MCF 10A (cell line): ENCODE data around the gene DAPK2. TPM values are rescaled to one million over a fixed set of nuclear protein-coding genes. Genes with fewer than 3 reads are reported as not detected.

Experiments
- BruUV-seq: library from RNA; stranded (reverse); fragments of 400-500 nt; replicated peaks from 2 replicates; lab custom pipeline; 2021; lab: Mats Ljungman, UMichigan
- CTCF ChIA-PET: fragments of 300-600 bp; sonication (Branson Sonifier 250); formaldehyde crosslinking; extraction: SDS; loops from one replicate; lab custom pipeline; 2021; ENCODE audit warnings: antibody characterized with exemption, inconsistent platforms; lab: Yijun Ruan, JAX
- POLR2A ChIA-PET: fragments of 300-600, 350-650 bp; sonication (Branson Sonifier 250); formaldehyde crosslinking; extraction: SDS; loops from one replicate; lab custom pipeline; 2020; ENCODE audit warnings: antibody characterized with exemption, inconsistent platforms; lab: Yijun Ruan, JAX
- DNase-seq: peaks from one replicate; pipeline ENCODE4 v3.0.0-alpha.2; 2018; ENCODE audit not compliant: unreplicated experiment
- H3K27ac Mint-ChIP-seq: one replicate; pipeline ENCODE4 v1.8.0; 2022; ENCODE audit warnings: mild to moderate bottlenecking, low read depth, mixed read lengths; ENCODE audit not compliant: unreplicated experiment
- H3K27me3 Mint-ChIP-seq: one replicate; pipeline ENCODE4 v1.8.0; 2022; ENCODE audit warnings: mixed read lengths; ENCODE audit not compliant: insufficient read depth, unreplicated experiment
- H3K36me3 Mint-ChIP-seq: one replicate; pipeline ENCODE4 v1.8.0; 2022; ENCODE audit warnings: mild to moderate bottlenecking, moderate library complexity, mixed read lengths; ENCODE audit not compliant: insufficient read depth, unreplicated experiment
- H3K4me1 Mint-ChIP-seq: one replicate; pipeline ENCODE4 v1.8.0; 2022; ENCODE audit warnings: mixed read lengths; ENCODE audit not compliant: insufficient read depth, unreplicated experiment
- H3K4me3 Mint-ChIP-seq: one replicate; pipeline ENCODE4 v1.8.0; 2022; ENCODE audit warnings: mild to moderate bottlenecking, moderate library complexity, mixed read lengths; ENCODE audit not compliant: unreplicated experiment
- H3K9me3 Mint-ChIP-seq: one replicate; pipeline ENCODE4 v1.8.0; 2022; ENCODE audit warnings: mixed read lengths; ENCODE audit not compliant: unreplicated experiment
- CTCF ChIP-seq: fragments of 200-600 bp; IDR thresholded peaks from one replicate; pipeline ENCODE4 v1.8.0; 2022; ENCODE audit warnings: antibody characterized with exemption, mild to moderate bottlenecking; ENCODE audit not compliant: unreplicated experiment
- intact Hi-C: fragments of 100-400 bp; cut with micrococcal nuclease; formaldehyde crosslinking; loops from 2 replicates; pipeline ENCODE4 v1.14.1; 2022
- total RNA-seq: library from RNA; stranded (reverse); gene quantifications from 2 replicates; pipeline ENCODE4 v1.2.3, GENCODE V29; 2022

DAPK2 gene
- total RNA-seq, 1 experiment from 2014 or later = 4.6 TPM

- CTCF ChIA-PET = interaction anchor here (0.7 to 1.3 kb wide), 9 partner anchors 9 to 813 kb away, joined by 3 to 6 read pairs (median 4); no protein-coding TSS in a partner anchor
- intact Hi-C loops = loop anchor here (1.0 to 5.0 kb wide), 4 partner anchors 138 to 280 kb away; partner anchors contain the start of gene DAPK2
- no TSS peak for BruUV-seq
- Mint-ChIP-seq H3K27ac (no peak overlapping the region), H3K36me3 (no peaks in the 10 kb centered on the region), H3K4me1 (no peaks in the 10 kb centered on the region), H3K4me3 (no peak overlapping the region), H3K27me3 (no peaks in the 10 kb centered on the region), H3K9me3 (no peaks in the 10 kb centered on the region)
- no peak for DNase-seq
- POLR2A ChIA-PET = interaction anchor here (1.6 kb wide), 1 partner anchor 138 kb away, joined by 5 read pairs; no protein-coding TSS in a partner anchor
- TF ChIP-seq CTCF = no peak
Observed at GRCh38 chr15:63890617-63891016, 155.7 kb downstream of the DAPK2 start.

GRCh38 chr15:63889831-63890230 is 156.5 kb downstream of the DAPK2 start:
- POLR2A ChIA-PET = interaction anchor here (1.6 kb wide), 1 partner anchor 137 kb away, joined by 5 read pairs; no protein-coding TSS in a partner anchor
- CTCF ChIA-PET = interaction anchor here (0.5 to 1.3 kb wide), 9 partner anchors 8 to 814 kb away, joined by 3 to 6 read pairs (median 4); no protein-coding TSS in a partner anchor
- TF ChIP-seq CTCF = no peak
- Mint-ChIP-seq H3K27me3 (no peaks in the 10 kb centered on the region), H3K4me1 (no peaks in the 10 kb centered on the region), H3K27ac (no peak overlapping the region), H3K36me3 (no peaks in the 10 kb centered on the region), H3K9me3 (no peaks in the 10 kb centered on the region), H3K4me3 (no peak overlapping the region)
- no TSS peak for BruUV-seq
- intact Hi-C loops = loop anchor here (2.0 to 5.0 kb wide), 2 partner anchors 177 to 279 kb away; no protein-coding TSS in a partner anchor
- no peak for DNase-seq

GRCh38 chr15:63888823-63889222 is 157.5 kb downstream of the DAPK2 start:
- no peak overlapping the region for H3K27ac Mint-ChIP-seq
- no peak for TF ChIP-seq CTCF
- H3K4me3 Mint-ChIP-seq = no peak overlapping the region
- no peak for DNase-seq
- H3K9me3 Mint-ChIP-seq = no peaks in the 10 kb centered on the region
- H3K36me3 Mint-ChIP-seq = no peaks in the 10 kb centered on the region
- no peaks in the 10 kb centered on the region for H3K4me1 Mint-ChIP-seq
- no TSS peak for BruUV-seq
- intact Hi-C loops = no loop called here
- ChIA-PET POLR2A (interaction anchor here (0.9 kb wide), 1 partner anchor 57 kb away, joined by 4 read pairs; no protein-coding TSS in a partner anchor), CTCF (interaction anchor here (0.5 to 1.0 kb wide), 3 partner anchors 21 to 142 kb away, joined by 3 to 12 read pairs (median 4); no protein-coding TSS in a partner anchor)
- H3K27me3 Mint-ChIP-seq = no peaks in the 10 kb centered on the region

- no TSS peak for BruUV-seq
- no peak for DNase-seq
- POLR2A ChIA-PET = interaction anchor here (0.9 to 1.4 kb wide), 2 partner anchors 21 to 57 kb away, joined by 3 to 4 read pairs; no protein-coding TSS in a partner anchor
- intact Hi-C loops = no loop called here
- CTCF ChIA-PET = interaction anchor here (0.6 to 1.0 kb wide), 2 partner anchors 22 to 136 kb away, joined by 4 to 12 read pairs; no protein-coding TSS in a partner anchor
- no peaks in the 10 kb centered on the region for H3K9me3 Mint-ChIP-seq
- H3K4me1 Mint-ChIP-seq = no peaks in the 10 kb centered on the region
- no peak overlapping the region for H3K27ac Mint-ChIP-seq
- no peaks in the 10 kb centered on the region for H3K27me3 Mint-ChIP-seq
- no peak overlapping the region for H3K4me3 Mint-ChIP-seq
- TF ChIP-seq CTCF = no peak
- H3K36me3 Mint-ChIP-seq = no peaks in the 10 kb centered on the region
Observed at GRCh38 chr15:63888146-63888545, 158.1 kb downstream of the DAPK2 start.
